PC-9 (cell line): Measurements from ENCODE around the gene GDF2. TPM values are rescaled to one million over a fixed set of nuclear protein-coding genes. Genes with fewer than 3 reads are reported as not detected.

ENCODE experiments used
- BruUV-seq: library from RNA; stranded (reverse); fragments of 400-500 nt; replicated peaks from 2 replicates; lab custom pipeline; 2021; lab: Mats Ljungman, UMichigan
- CTCF ChIA-PET: fragments of 300-600 bp; sonication (Branson Sonifier 250); formaldehyde crosslinking; loops from one replicate; lab custom pipeline; 2022; ENCODE audit warnings: antibody characterized with exemption; lab: Charles Lee
- POLR2A ChIA-PET: fragments of 300-600 bp; sonication (Branson Sonifier 250); formaldehyde crosslinking; loops from one replicate; lab custom pipeline; 2022; ENCODE audit warnings: antibody characterized with exemption; ENCODE audit not compliant: unreplicated experiment; lab: Charles Lee
- DNase-seq, 2 experiments: peaks; one replicate each; pipeline versions ENCODE4 v3.0.0 to v3.0.0-alpha.2; 2015 to 2022; ENCODE audit warnings: mixed read lengths in 1 of 2
- H2AFZ ChIP-seq: fragments of 200-600 bp; sonication (generic); 2 replicates; pipeline ENCODE4 v1.8.1; 2017; ENCODE audit warnings: antibody characterized with exemption
- H3F3A ChIP-seq: fragments of 200-600 bp; sonication (generic); 2 replicates; pipeline ENCODE4 v1.8.1; 2017; ENCODE audit warnings: antibody characterized with exemption, mild to moderate bottlenecking, low read depth; ENCODE audit not compliant: insufficient read depth
- H3K27ac ChIP-seq: fragments of 200-600 bp; sonication (generic); 2 replicates; pipeline ENCODE4 v1.6.1; 2016; ENCODE audit warnings: mixed run types
- H3K27me3 ChIP-seq: fragments of 200-600 bp; sonication (generic); 2 replicates; pipeline ENCODE4 v1.6.1; 2016; ENCODE audit warnings: low read depth, mixed run types; ENCODE audit not compliant: insufficient read depth
- H3K36me3 ChIP-seq: fragments of 200-600 bp; sonication (generic); 2 replicates; pipeline ENCODE4 v1.6.1; 2016; ENCODE audit warnings: low read depth, mixed run types
- H3K4me1 ChIP-seq: fragments of 200-600 bp; sonication (generic); replicated peaks from 2 replicates; pipeline ENCODE4 v1.6.1; 2016; ENCODE audit warnings: mixed run types; ENCODE audit not compliant: insufficient read depth
- H3K4me2 ChIP-seq: fragments of 200-600 bp; sonication (generic); 2 replicates; pipeline ENCODE4 v1.6.1; 2017; ENCODE audit warnings: mixed run types
- H3K4me3 ChIP-seq: fragments of 200-600 bp; sonication (generic); 2 replicates; pipeline ENCODE4 v1.6.1; 2016; ENCODE audit warnings: mixed run types
- H3K79me2 ChIP-seq: fragments of 200-600 bp; sonication (generic); 2 replicates; pipeline ENCODE4 v1.6.1; 2017; ENCODE audit warnings: low read depth, mixed run types
- H3K9me2 ChIP-seq: fragments of 200-600 bp; sonication (generic); 2 replicates; pipeline ENCODE4 v1.8.1; 2017; ENCODE audit warnings: mild to moderate bottlenecking; ENCODE audit not compliant: insufficient read depth
- H3K9me3 ChIP-seq: fragments of 200-600 bp; sonication (generic); 2 replicates; pipeline ENCODE4 v1.8.1; 2016; ENCODE audit warnings: low read depth; ENCODE audit not compliant: insufficient read depth
- H4K20me1 ChIP-seq: fragments of 200-600 bp; sonication (generic); 2 replicates; pipeline ENCODE4 v1.8.1; 2017; ENCODE audit not compliant: insufficient read depth
- EZH2 ChIP-seq: fragments of 200-600 bp; sonication (generic); IDR thresholded peaks from 2 replicates; pipeline ENCODE4 v1.8.0; 2017; ENCODE audit warnings: antibody characterized with exemption, low read depth
- intact Hi-C: fragments of 100-400 bp; cut with micrococcal nuclease; formaldehyde crosslinking; loops from one replicate; pipeline ENCODE4 v1.10.0; 2022; ENCODE audit not compliant: unreplicated experiment
- total RNA-seq: library from RNA; stranded (reverse); gene quantifications from 2 replicates; pipeline ENCODE4 v1.2.3, GENCODE V29; 2021
- TF ChIP-seq, protein P1 (sequence below): fragments of 200-600 bp; sonication (generic); conservative IDR thresholded peaks from 2 replicates; pipeline ENCODE4 v1.6.1; 2017; ENCODE audit warnings: mixed run types, antibody characterized with exemption, mild to moderate bottlenecking, moderate library complexity

GDF2 gene
- total RNA-seq, 1 experiment from 2014 or later: not detected

GRCh38 chr10:47364366-47364765 lies 42.1 kb downstream of the GDF2 start:
- Histone ChIP-seq H3K36me3 (no peaks in the 10 kb centered on the region), H3K4me3 (no peak overlapping the region), H2AFZ (no peak overlapping the region), H3K9me2 (no peaks in the 10 kb centered on the region), H4K20me1 (no peaks in the 10 kb centered on the region), H3F3A (peaks cover 19% of the 10 kb centered on the region), H3K4me2 (peak overlapping the region; percentile 55), H3K9me3 (no peaks in the 10 kb centered on the region), H3K79me2 (no peaks in the 10 kb centered on the region), H3K27ac (no peak overlapping the region), H3K27me3 (no peaks in the 10 kb centered on the region), H3K4me1 (peaks cover 43% of the 10 kb centered on the region)
- peak; percentile 47 to 83 for DNase-seq
- intact Hi-C loops: loop anchor here (5.0 kb wide), 1 partner anchor 58 kb away; no protein-coding TSS in a partner anchor
- ChIA-PET POLR2A (interaction anchor here (0.5 to 0.9 kb wide), 4 partner anchors 20 to 1368 kb away, joined by 8 to 15 read pairs (median 10); partner anchors contain the start of gene ZNF488), CTCF (interaction anchor here (0.7 kb wide), 1 partner anchor 78 kb away, joined by 3 read pairs; no protein-coding TSS in a partner anchor)
- no TSS peak for BruUV-seq
- TF ChIP-seq, protein P1, sequence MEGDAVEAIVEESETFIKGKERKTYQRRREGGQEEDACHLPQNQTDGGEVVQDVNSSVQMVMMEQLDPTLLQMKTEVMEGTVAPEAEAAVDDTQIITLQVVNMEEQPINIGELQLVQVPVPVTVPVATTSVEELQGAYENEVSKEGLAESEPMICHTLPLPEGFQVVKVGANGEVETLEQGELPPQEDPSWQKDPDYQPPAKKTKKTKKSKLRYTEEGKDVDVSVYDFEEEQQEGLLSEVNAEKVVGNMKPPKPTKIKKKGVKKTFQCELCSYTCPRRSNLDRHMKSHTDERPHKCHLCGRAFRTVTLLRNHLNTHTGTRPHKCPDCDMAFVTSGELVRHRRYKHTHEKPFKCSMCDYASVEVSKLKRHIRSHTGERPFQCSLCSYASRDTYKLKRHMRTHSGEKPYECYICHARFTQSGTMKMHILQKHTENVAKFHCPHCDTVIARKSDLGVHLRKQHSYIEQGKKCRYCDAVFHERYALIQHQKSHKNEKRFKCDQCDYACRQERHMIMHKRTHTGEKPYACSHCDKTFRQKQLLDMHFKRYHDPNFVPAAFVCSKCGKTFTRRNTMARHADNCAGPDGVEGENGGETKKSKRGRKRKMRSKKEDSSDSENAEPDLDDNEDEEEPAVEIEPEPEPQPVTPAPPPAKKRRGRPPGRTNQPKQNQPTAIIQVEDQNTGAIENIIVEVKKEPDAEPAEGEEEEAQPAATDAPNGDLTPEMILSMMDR: no peak
- TF ChIP-seq EZH2: no peak

GRCh38 chr10:47364911-47365310 lies 42.7 kb downstream of the GDF2 start:
- ChIA-PET POLR2A (interaction anchor here (0.5 to 0.9 kb wide), 6 partner anchors 19 to 1368 kb away, joined by 3 to 15 read pairs (median 8); no protein-coding TSS in a partner anchor), CTCF (interaction anchor here (0.7 kb wide), 1 partner anchor 77 kb away, joined by 3 read pairs; no protein-coding TSS in a partner anchor)
- no peaks in the 10 kb centered on the region for H3K27me3 ChIP-seq
- H3F3A ChIP-seq: peaks cover 19% of the 10 kb centered on the region
- intact Hi-C loops: loop anchor here (5.0 kb wide), 1 partner anchor 57 kb away; no protein-coding TSS in a partner anchor
- H3K4me3 ChIP-seq: no peak overlapping the region
- no peaks in the 10 kb centered on the region for H3K9me2 ChIP-seq
- no peak overlapping the region for H2AFZ ChIP-seq
- H3K36me3 ChIP-seq: no peaks in the 10 kb centered on the region
- BruUV-seq: no TSS peak
- peak overlapping the region; percentile 55 for H3K4me2 ChIP-seq
- H3K79me2 ChIP-seq: no peaks in the 10 kb centered on the region
- DNase-seq: no peak
- no peak for TF ChIP-seq EZH2
- TF ChIP-seq, protein P1: no peak
- H3K4me1 ChIP-seq: peaks cover 43% of the 10 kb centered on the region
- H4K20me1 ChIP-seq: no peaks in the 10 kb centered on the region
- no peaks in the 10 kb centered on the region for H3K9me3 ChIP-seq
- no peak overlapping the region for H3K27ac ChIP-seq

- H3K4me2 ChIP-seq: no peak overlapping the region
- H3K36me3 ChIP-seq: no peaks in the 10 kb centered on the region
- CTCF ChIA-PET: no interaction called here
- no peaks in the 10 kb centered on the region for H3K9me3 ChIP-seq
- H4K20me1 ChIP-seq: no peaks in the 10 kb centered on the region
- BruUV-seq: no TSS peak
- peaks cover 19% of the 10 kb centered on the region for H3F3A ChIP-seq
- peaks cover 43% of the 10 kb centered on the region for H3K4me1 ChIP-seq
- no peak overlapping the region for H3K27ac ChIP-seq
- intact Hi-C loops: no loop called here
- no peak overlapping the region for H2AFZ ChIP-seq
- H3K9me2 ChIP-seq: no peaks in the 10 kb centered on the region
- no peak for DNase-seq
- no peaks in the 10 kb centered on the region for H3K27me3 ChIP-seq
- POLR2A ChIA-PET: interaction anchor here (0.6 to 0.9 kb wide), 4 partner anchors 18 to 848 kb away, joined by 3 to 11 read pairs (median 6); no protein-coding TSS in a partner anchor
- TF ChIP-seq, protein P1: no peak
- TF ChIP-seq EZH2: no peak
- no peaks in the 10 kb centered on the region for H3K79me2 ChIP-seq
- no peak overlapping the region for H3K4me3 ChIP-seq
Observed at GRCh38 chr10:47365431-47366180, 43.4 kb downstream of the GDF2 start.
